GM19238 (cell line): ENCODE measurements around the gene C17orf75.
"Not testable (repeated sequence)": the region's sequence is repeated elsewhere in the genome, so short reads cannot be mapped to it uniquely, and the experiment has no call there.

Experiments used
- DNase-seq: peaks from one replicate; pipeline ENCODE4 v3.0.0; 2011; ENCODE audit warnings: low spot score; ENCODE audit not compliant: insufficient read length

Gene C17orf75

GRCh38 chr17:32341857-32342602 lies at the start of gene C17orf75:
Gene C17orf75, minus strand, starts transcription at chr17:32342173. Its CDS starts 34 bp downstream, at chr17:32342139.
- peak; percentile 64 for DNase-seq

GRCh38 chr17:32388613-32389459 lies 46.9 kb upstream of the C17orf75 start:
- no peak for DNase-seq

GRCh38 chr17:32388128-32388527 lies 46.2 kb upstream of the C17orf75 start:
- not testable (repeated sequence) for DNase-seq

GRCh38 chr17:32386844-32387243 lies 44.9 kb upstream of the C17orf75 start:
- no peak for DNase-seq

- DNase-seq, result no peak
Measured at GRCh38 chr17:32385971-32386370, 44.0 kb upstream of the C17orf75 start.

- no peak for DNase-seq
Measured at GRCh38 chr17:32385121-32385520, 43.1 kb upstream of the C17orf75 start.

- no peak for DNase-seq
Measured at GRCh38 chr17:32383926-32384434, 42.0 kb upstream of the C17orf75 start.

- no peak for DNase-seq
Measured at GRCh38 chr17:32382526-32383223, 40.7 kb upstream of the C17orf75 start.

GRCh38 chr17:32370426-32370825 lies 28.5 kb upstream of the C17orf75 start:
- DNase-seq, result no peak

GRCh38 chr17:32361270-32361669 lies 19.3 kb upstream of the C17orf75 start:
- DNase-seq, result no peak

- DNase-seq, result no peak
Measured at GRCh38 chr17:32357615-32358014, 15.6 kb upstream of the C17orf75 start.

- no peak for DNase-seq
Measured at GRCh38 chr17:32356750-32357149, 14.8 kb upstream of the C17orf75 start.

GRCh38 chr17:32356378-32356743 lies 14.4 kb upstream of the C17orf75 start:
- DNase-seq, result no peak

- no peak for DNase-seq
Measured at GRCh38 chr17:32355649-32356377, 13.8 kb upstream of the C17orf75 start.

- DNase-seq, result not testable (repeated sequence)
Measured at GRCh38 chr17:32352734-32353133, 10.8 kb upstream of the C17orf75 start.

- no peak for DNase-seq
Measured at GRCh38 chr17:32350666-32351418, 8.9 kb upstream of the C17orf75 start.

GRCh38 chr17:32349854-32350665 lies 8.1 kb upstream of the C17orf75 start, which contains the start of gene ZNF207:
Gene ZNF207, plus strand, starts transcription at chr17:32350157. Its CDS starts 129 bp downstream, at chr17:32350286.
- peak; percentile 78 for DNase-seq

- DNase-seq, result no peak
Measured at GRCh38 chr17:32349503-32349853, 7.5 kb upstream of the C17orf75 start.

- no peak for DNase-seq
Measured at GRCh38 chr17:32348483-32348800, 6.5 kb upstream of the C17orf75 start.
